Muscle layer of colon (tissue), 2 donors: ENCODE data around the gene DCST1.

Source experiments
- H3K27ac ChIP-seq: one replicate; pipeline ENCODE4 v1.7.0; 2013; ENCODE audit warnings: low read depth, mild to moderate bottlenecking, low read length, moderate library complexity
- H3K27me3 ChIP-seq, 2 donors: one replicate each; pipeline ENCODE4 v1.7.0; 2013; ENCODE audit warnings: low read length in 2 of 2, mild to moderate bottlenecking in 2 of 2; ENCODE audit not compliant: insufficient read depth in 2 of 2, control insufficient read depth in 1 of 2
- H3K36me3 ChIP-seq: one replicate; pipeline ENCODE4 v1.7.0; 2013; ENCODE audit warnings: mild to moderate bottlenecking, low read length; ENCODE audit not compliant: insufficient read depth
- H3K4me1 ChIP-seq: one replicate; pipeline ENCODE4 v1.7.0; 2013; ENCODE audit warnings: mild to moderate bottlenecking, low read length; ENCODE audit not compliant: insufficient read depth
- H3K4me3 ChIP-seq, 2 donors: one replicate each; pipeline ENCODE4 v1.7.0; 2013; ENCODE audit warnings: low read length in 2 of 2, low read depth in 1 of 2, mild to moderate bottlenecking in 1 of 2, moderate library complexity in 1 of 2
- H3K9ac ChIP-seq: one replicate; pipeline ENCODE4 v1.7.0; 2013; ENCODE audit warnings: low read length
- H3K9me3 ChIP-seq: one replicate; pipeline ENCODE4 v1.7.0; 2013; ENCODE audit warnings: mild to moderate bottlenecking, low read length
- donor health status: abdominal sarcoma.
- donor health status: Adenocarcinoma of cecum.

The DCST1 gene

GRCh38 chr1:155002464-155003226 lies 31.0 kb upstream of the DCST1 start, which contains the start of gene ZBTB7B:
ZBTB7B (plus strand) TSS chr1:155002802; CDS start chr1:155014661, 11,859 bp downstream.
- Histone ChIP-seq H3K27ac (peak within 1 kb of the TSS; percentile 98), H3K4me3 (peak within 1 kb of the TSS; percentile 90 to 97), H3K4me1 (peaks cover 44% of the 10 kb centered on the region), H3K9me3 (no peaks in the 10 kb centered on the region), H3K9ac (peak within 1 kb of the TSS; percentile 96), H3K36me3 (no peaks in the 10 kb centered on the region), H3K27me3 (no peaks in the 10 kb centered on the region)

GRCh38 chr1:155003227-155003765 lies 30.3 kb upstream of the DCST1 start:
- H3K4me3 ChIP-seq, result peak overlapping the region; percentile 34 to 90
- peak overlapping the region; percentile 97 for H3K27ac ChIP-seq
- H3K4me1 ChIP-seq, result peaks cover 50% of the 10 kb centered on the region
- H3K9ac ChIP-seq, result peak overlapping the region; percentile 71
- H3K36me3 ChIP-seq, result no peaks in the 10 kb centered on the region
- no peaks in the 10 kb centered on the region for H3K9me3 ChIP-seq
- H3K27me3 ChIP-seq, result no peaks in the 10 kb centered on the region

DNA sequence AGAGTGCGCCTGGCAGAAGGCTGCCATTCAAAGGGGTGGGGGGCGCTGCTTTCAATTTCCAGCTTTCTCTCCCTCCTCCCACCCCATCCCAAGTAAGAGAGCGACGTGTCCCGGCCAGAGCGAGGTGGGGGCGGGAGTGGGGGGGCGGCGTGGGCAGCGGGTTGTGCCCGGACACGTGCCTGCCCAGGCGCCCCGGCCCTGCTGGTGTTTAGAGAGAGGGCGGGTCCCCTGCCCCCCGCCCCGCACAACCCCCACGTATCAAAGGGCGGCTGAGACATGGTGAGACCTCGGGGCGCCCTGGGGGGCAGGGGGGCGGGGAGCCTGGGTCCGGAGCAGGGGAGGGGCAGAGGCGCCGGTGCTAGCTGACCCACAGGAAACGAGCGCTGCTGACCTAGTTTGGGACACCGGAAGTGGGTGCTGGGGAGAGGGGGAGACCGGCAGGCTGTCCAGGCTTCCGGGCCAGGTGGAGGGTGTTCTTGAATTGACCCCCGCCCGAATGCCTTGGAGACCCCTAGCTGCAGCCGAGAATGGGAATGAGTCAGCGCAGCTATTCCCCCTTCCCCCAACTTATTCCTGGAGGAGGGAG lies 29.8 kb upstream of the DCST1 start:
- Histone ChIP-seq H3K9ac (peak overlapping the region; percentile 71), H3K36me3 (no peaks in the 10 kb centered on the region), H3K4me3 (peak overlapping the region; percentile 34 to 90), H3K4me1 (peaks cover 56% of the 10 kb centered on the region), H3K27ac (peak overlapping the region; percentile 97), H3K9me3 (no peaks in the 10 kb centered on the region), H3K27me3 (no peaks in the 10 kb centered on the region)

DNA sequence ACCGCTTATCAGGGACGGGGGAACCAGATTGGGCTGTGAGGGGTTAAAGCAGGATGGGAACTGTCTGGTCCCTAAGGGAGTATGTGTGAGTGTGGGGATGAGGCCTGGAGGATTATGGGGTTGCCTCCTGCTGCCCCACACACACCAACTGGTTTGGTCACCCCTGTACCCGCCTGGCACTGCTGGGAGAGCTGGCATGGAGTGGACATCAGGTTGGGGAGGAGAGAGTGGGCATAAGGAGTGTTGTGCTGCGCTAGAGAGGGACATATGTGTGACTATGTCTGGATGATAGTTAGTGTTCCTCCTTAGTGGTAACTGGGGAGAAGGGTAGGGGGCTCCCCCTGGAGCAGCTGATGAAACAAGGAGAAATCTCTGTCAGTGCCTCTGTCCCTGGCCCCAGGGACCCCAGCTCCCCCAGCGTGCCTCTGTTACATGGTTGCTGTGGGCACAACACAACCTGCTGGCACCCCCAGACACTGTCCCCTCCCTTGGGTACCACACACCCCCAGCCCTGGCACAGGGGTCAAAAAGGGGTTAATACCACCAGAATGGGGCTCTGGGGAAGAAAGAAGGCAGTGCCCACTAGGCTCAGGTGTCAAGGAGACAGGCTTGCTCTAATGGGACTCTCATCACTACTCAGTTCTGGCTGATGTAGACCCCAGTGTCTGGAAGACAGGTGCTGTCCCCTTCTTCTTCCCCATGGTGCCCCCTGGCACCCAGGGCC lies 29.1 kb upstream of the DCST1 start:
- H3K9me3 ChIP-seq, result no peaks in the 10 kb centered on the region
- no peaks in the 10 kb centered on the region for H3K36me3 ChIP-seq
- H3K4me1 ChIP-seq, result peaks cover 56% of the 10 kb centered on the region
- peak overlapping the region; percentile 97 for H3K27ac ChIP-seq
- peak overlapping the region; percentile 71 for H3K9ac ChIP-seq
- H3K27me3 ChIP-seq, result no peaks in the 10 kb centered on the region
- peak overlapping the region; percentile 34 to 90 for H3K4me3 ChIP-seq

DNA sequence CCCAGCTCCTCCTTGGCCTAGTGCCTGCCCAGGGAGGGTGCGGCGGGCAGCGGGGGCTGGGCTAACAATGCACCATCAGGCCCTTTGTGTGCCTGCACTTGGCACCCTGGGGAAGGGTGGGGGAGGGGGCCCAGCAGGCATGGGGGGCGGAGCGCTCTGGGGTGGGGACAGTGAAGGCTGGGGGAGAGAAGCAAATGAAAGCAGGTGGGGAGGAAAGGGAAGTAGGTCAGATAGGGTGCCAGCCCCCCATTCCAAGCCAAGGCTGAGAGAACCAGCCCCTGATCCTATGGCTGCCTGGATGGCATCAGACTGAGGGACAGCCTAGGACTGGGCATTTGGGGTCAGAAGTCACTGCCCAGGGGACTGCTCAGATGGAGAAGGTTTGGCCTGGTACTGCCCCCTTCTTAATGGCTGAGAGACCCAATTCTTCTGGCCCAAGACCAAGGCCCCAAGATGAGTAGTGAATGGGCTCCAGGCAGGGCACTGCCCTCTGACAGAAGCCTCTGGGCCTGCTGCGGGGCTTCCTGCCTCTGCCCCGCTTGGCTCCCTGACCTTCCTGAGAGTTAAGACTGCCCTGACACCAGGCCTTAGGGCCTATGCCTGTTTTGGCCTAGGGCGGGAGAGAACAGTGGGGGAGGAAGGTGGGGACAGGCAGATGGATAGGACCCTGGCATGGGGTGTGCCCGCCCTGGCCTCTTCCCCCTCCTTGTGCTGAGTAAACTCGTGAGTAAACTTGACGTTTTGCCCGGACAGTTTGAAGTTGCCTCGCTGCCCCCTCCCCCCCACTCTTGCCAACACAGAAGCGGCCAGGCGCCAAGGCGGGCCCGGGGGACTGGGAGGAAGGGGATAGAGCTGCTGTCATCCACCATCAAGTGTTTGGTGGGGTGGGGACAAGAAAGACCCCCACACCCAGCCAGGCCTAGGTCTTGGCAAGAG lies 28.3 kb upstream of the DCST1 start:
- peak overlapping the region in 1 of 2 donors; percentile 90 for H3K4me3 ChIP-seq
- peak overlapping the region; percentile 97 for H3K27ac ChIP-seq
- H3K27me3 ChIP-seq, result no peaks in the 10 kb centered on the region
- no peaks in the 10 kb centered on the region for H3K36me3 ChIP-seq
- H3K9me3 ChIP-seq, result no peaks in the 10 kb centered on the region
- H3K4me1 ChIP-seq, result peaks cover 50% of the 10 kb centered on the region
- peak overlapping the region; percentile 71 for H3K9ac ChIP-seq

DNA sequence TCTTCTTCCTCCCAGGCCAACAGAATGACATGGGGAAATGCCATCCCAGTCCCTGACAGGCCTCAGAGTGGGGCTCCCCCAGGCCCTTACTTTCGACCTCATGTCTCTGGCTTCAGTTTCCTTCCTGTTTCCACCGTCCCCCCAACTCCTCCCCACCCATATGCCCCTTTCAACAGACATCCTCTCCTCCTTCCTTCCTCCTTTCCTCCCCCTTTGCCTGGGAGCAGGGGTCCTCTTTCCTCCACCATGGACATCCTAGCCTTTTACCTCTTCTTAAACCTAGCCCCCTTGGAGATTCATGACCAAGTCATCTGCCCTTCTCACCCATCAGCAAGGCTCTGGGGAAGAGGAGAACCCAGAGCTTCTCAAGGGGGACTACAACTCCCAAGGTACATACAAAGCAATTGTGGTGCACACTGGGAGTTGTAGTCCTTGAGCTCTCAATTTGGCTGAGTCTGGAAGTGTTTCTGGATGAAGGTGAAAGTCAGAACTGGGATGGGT lies 27.0 kb upstream of the DCST1 start:
- peak overlapping the region; percentile 14 for H3K9ac ChIP-seq
- no peaks in the 10 kb centered on the region for H3K36me3 ChIP-seq
- H3K4me1 ChIP-seq, result peaks cover 63% of the 10 kb centered on the region
- H3K27ac ChIP-seq, result peak overlapping the region; percentile 97
- peak overlapping the region in 1 of 2 donors; percentile 50 for H3K4me3 ChIP-seq
- H3K27me3 ChIP-seq, result no peaks in the 10 kb centered on the region
- no peaks in the 10 kb centered on the region for H3K9me3 ChIP-seq

DNA sequence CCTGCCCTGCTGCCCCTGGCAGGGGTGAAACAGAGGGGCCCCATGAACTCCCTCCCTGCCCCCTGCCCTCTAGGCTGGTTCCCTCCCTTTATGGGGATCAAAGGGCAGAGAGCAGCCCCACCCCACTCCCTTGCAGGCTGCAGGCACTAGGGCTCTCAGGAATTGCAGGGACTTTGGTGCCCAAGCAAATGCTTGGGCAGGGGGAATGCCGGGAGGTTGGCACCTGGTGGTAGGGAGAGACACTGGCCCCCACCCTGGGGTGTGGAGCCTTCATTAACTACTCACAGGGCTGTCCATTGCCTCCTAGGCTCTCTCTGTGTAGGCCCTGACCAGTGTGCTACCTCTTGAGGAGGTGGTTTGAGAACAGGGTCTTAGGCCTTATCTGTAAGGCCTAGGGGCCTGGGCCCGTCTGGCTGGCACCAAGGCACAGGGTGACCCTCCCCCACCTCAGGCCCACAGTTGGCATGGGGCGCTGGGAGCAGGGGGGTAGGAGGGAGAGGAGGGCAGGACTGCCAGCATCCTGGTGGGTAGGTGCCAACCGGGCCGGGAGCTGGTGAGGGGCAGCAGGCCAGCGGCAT lies 26.3 kb upstream of the DCST1 start:
- peaks cover 70% of the 10 kb centered on the region for H3K4me1 ChIP-seq
- H3K9me3 ChIP-seq, result no peaks in the 10 kb centered on the region
- H3K27ac ChIP-seq, result peak overlapping the region; percentile 97
- H3K9ac ChIP-seq, result no peak overlapping the region
- H3K27me3 ChIP-seq, result no peaks in the 10 kb centered on the region
- peak overlapping the region in 1 of 2 donors; percentile 50 for H3K4me3 ChIP-seq
- no peaks in the 10 kb centered on the region for H3K36me3 ChIP-seq

- Histone ChIP-seq H3K36me3 (no peaks in the 10 kb centered on the region), H3K27ac (peak overlapping the region; percentile 97), H3K9ac (no peak overlapping the region), H3K4me3 (peak overlapping the region in 1 of 2 donors; percentile 50), H3K4me1 (peaks cover 75% of the 10 kb centered on the region), H3K27me3 (no peaks in the 10 kb centered on the region), H3K9me3 (no peaks in the 10 kb centered on the region)
These were observed 25.3 kb upstream of the DCST1 start for GRCh38 chr1:155008015-155008941.

- Histone ChIP-seq H3K4me1 (peaks cover 72% of the 10 kb centered on the region), H3K27me3 (no peaks in the 10 kb centered on the region), H3K9ac (no peak overlapping the region), H3K9me3 (no peaks in the 10 kb centered on the region), H3K36me3 (peaks cover 5% of the 10 kb centered on the region), H3K4me3 (no peak overlapping the region), H3K27ac (peak overlapping the region; percentile 97)
These were observed 24.4 kb upstream of the DCST1 start for GRCh38 chr1:155009221-155009711.
